SK-N-SH (cell line): ENCODE results near the gene CAMK1. TPM values are rescaled to one million over a fixed set of nuclear protein-coding genes. Genes with fewer than 3 reads are reported as not detected.

ENCODE experiments used
- CTCF ChIA-PET: fragments of 300-600, 350-600 bp; formaldehyde crosslinking; extraction: SDS; loops from one replicate; lab custom pipeline; 2021; lab: Yijun Ruan, JAX
- POLR2A ChIA-PET: fragments of 350-600 bp; sonication (Branson Sonifier 250); formaldehyde crosslinking; extraction: SDS; loops from one replicate; lab custom pipeline; 2020; ENCODE audit warnings: antibody characterized with exemption, inconsistent platforms; lab: Yijun Ruan, JAX
- DNase-seq: peaks from one replicate; pipeline ENCODE4 v3.0.0; 2012
- H2AFZ ChIP-seq: fragments of 200-600 bp; sonication (generic); 2 replicates; pipeline ENCODE4 v1.8.1; 2016; ENCODE audit warnings: antibody characterized with exemption, mild to moderate bottlenecking, low read depth
- H3F3A ChIP-seq: fragments of 200-600 bp; sonication (generic); replicated peaks from 2 replicates; pipeline ENCODE3; 2016; ENCODE audit warnings: antibody characterized with exemption, mild to moderate bottlenecking; ENCODE audit not compliant: insufficient read depth
- H3K27ac ChIP-seq, 2 experiments: fragments of 200-500 bp in 1 of 2; fragments of 200-600 bp in 1 of 2; sonication (Bioruptor generic) in 1 of 2; sonication (generic), shearing (Covaris generic) in 1 of 2; 2 replicates each; pipeline versions ENCODE4 v1.5.1 to v1.6.1; 2014 to 2016; ENCODE audit warnings: low read depth in 2 of 2, inconsistent platforms in 1 of 2, low read length in 1 of 2, mild to moderate bottlenecking in 1 of 2, mixed read lengths in 1 of 2
- H3K27me3 ChIP-seq: fragments of 200-600 bp; sonication (generic), shearing (Covaris generic); 2 replicates; pipeline ENCODE4 v1.6.1; 2016; ENCODE audit warnings: mixed run types; ENCODE audit not compliant: insufficient read depth
- H3K36me3 ChIP-seq, 2 experiments: fragments of 200-500 bp in 1 of 2; fragments of 200-600 bp in 1 of 2; sonication (Bioruptor generic) in 1 of 2; sonication (generic) in 1 of 2; replicated peaks in 1 of 2; 2 replicates each; pipeline versions ENCODE3 to v1.5.1; 2014 to 2016; ENCODE audit warnings: low read length in 1 of 2, mild to moderate bottlenecking in 1 of 2; ENCODE audit not compliant: insufficient read depth in 2 of 2, control insufficient read depth in 1 of 2
- H3K4me1 ChIP-seq, 2 experiments: fragments of 200-500 bp in 1 of 2; fragments of 200-600 bp in 1 of 2; sonication (Bioruptor generic) in 1 of 2; sonication (generic), shearing (Covaris generic) in 1 of 2; 2 replicates each; pipeline versions ENCODE4 v1.5.1 to v1.6.1; 2014 to 2016; ENCODE audit warnings: low read depth in 1 of 2, low read length in 1 of 2, mixed run types in 1 of 2; ENCODE audit not compliant: insufficient read depth in 2 of 2, control insufficient read depth in 1 of 2
- H3K4me2 ChIP-seq: fragments of 200-600 bp; sonication (generic), shearing (Covaris generic); 2 replicates; pipeline ENCODE4 v1.6.1; 2017; ENCODE audit warnings: mixed run types
- H3K4me3 ChIP-seq, 2 experiments: fragments of 200-500 bp in 1 of 2; fragments of 200-600 bp in 1 of 2; sonication (Bioruptor generic) in 1 of 2; sonication (generic), shearing (Covaris generic) in 1 of 2; 2 replicates each; pipeline versions ENCODE4 v1.5.1 to v1.8.1; 2014 to 2016; ENCODE audit warnings: low read depth in 2 of 2, inconsistent platforms in 1 of 2, low read length in 1 of 2, mild to moderate bottlenecking in 1 of 2, mixed read lengths in 1 of 2, moderate library complexity in 1 of 2
- H3K79me2 ChIP-seq: fragments of 200-600 bp; sonication (generic); 2 replicates; pipeline ENCODE4 v1.8.1; 2017; ENCODE audit warnings: mild to moderate bottlenecking; ENCODE audit not compliant: insufficient read depth
- H3K9ac ChIP-seq: fragments of 200-600 bp; sonication (generic); 2 replicates; pipeline ENCODE4 v1.6.1; 2017; ENCODE audit warnings: mixed run types
- H3K9me2 ChIP-seq: fragments of 200-600 bp; sonication (generic); 2 replicates; pipeline ENCODE4 v1.6.1; 2017; ENCODE audit warnings: mixed run types
- H3K9me3 ChIP-seq: fragments of 200-600 bp; sonication (generic); 2 replicates; pipeline ENCODE4 v1.6.1; 2017; ENCODE audit warnings: mixed run types, mild to moderate bottlenecking, moderate library complexity
- H4K20me1 ChIP-seq: fragments of 200-600 bp; sonication (generic); 2 replicates; pipeline ENCODE4 v1.6.1; 2017; ENCODE audit warnings: mild to moderate bottlenecking, mixed run types; ENCODE audit not compliant: insufficient read depth
- CHD2 ChIP-seq: fragments of 150-350 bp; IDR thresholded peaks from 2 replicates; pipeline ENCODE4 v1.6.1; 2018; ENCODE audit warnings: low read length; ENCODE audit not compliant: partially characterized antibody
- EP300 ChIP-seq, 2 experiments: IDR thresholded peaks; 2 replicates each; pipeline versions ENCODE4 v1.4.0 to v1.6.1; 2012; ENCODE audit warnings: borderline replicate concordance in 1 of 2, low read depth in 1 of 2, low read length in 1 of 2
- FOSL2 ChIP-seq: IDR thresholded peaks from 2 replicates; pipeline ENCODE4 v1.4.0; 2012; ENCODE audit warnings: low read depth, mild to moderate bottlenecking, moderate library complexity, borderline replicate concordance
- FOXJ3 ChIP-seq: sonication (generic); formaldehyde crosslinking; IDR thresholded peaks from 2 replicates; pipeline ENCODE4 v1.5.1; 2020; ENCODE audit warnings: mild to moderate bottlenecking, missing genetic modification reagents
- PBX3 ChIP-seq: IDR thresholded peaks from 2 replicates; pipeline ENCODE4; 2012
- REST ChIP-seq: IDR thresholded peaks from 2 replicates; pipeline ENCODE4 v1.6.1; 2012; ENCODE audit warnings: mild to moderate bottlenecking, low read depth, low read length, moderate library complexity
- USF1 ChIP-seq: IDR thresholded peaks from 2 replicates; pipeline ENCODE4 v1.4.0; 2012; ENCODE audit warnings: low read depth, borderline replicate concordance
- ZBTB33 ChIP-seq: IDR thresholded peaks from 2 replicates; pipeline ENCODE4 v1.4.0; 2012; ENCODE audit warnings: low read depth, borderline replicate concordance
- WGBS: methylation state at CpG from one replicate; pipeline ENCODE4 v1.1.6; 2017; ENCODE audit warnings: low lambda C conversion rate; 5-methylcytosine and 5-hydroxymethylcytosine counted together
- polyA plus RNA-seq, 3 experiments: library from polyadenylated mRNA; depleted of rRNA; stranded (reverse); fragments of >200 nt; gene quantifications; 2 replicates each; pipeline ENCODE4 v1.2.3, GENCODE V29; 2012

The CAMK1 gene
- polyA plus RNA-seq, 1 of the 3 experiments (the other 2 are of a cell fraction): 47.1 TPM

- H2AFZ ChIP-seq: no peak overlapping the region
- H3K9me3 ChIP-seq: no peaks in the 10 kb centered on the region
- H3K9ac ChIP-seq: no peak overlapping the region
- ChIA-PET POLR2A (no interaction called here), CTCF (interaction anchor here (1.2 to 1.5 kb wide), 2 partner anchors 9 to 12 kb away, joined by 3 to 5 read pairs; no protein-coding TSS in a partner anchor)
- H3K27me3 ChIP-seq: no peaks in the 10 kb centered on the region
- H3K79me2 ChIP-seq: no peaks in the 10 kb centered on the region
- H3K36me3 ChIP-seq: no peaks in the 10 kb centered on the region
- no peak overlapping the region for H3K4me3 ChIP-seq
- H4K20me1 ChIP-seq: no peaks in the 10 kb centered on the region
- DNase-seq: no peak
- H3K27ac ChIP-seq: no peak overlapping the region
- WGBS: 55% methylated on average over 4 of the region's 4 CpGs
- TF ChIP-seq PBX3 (no peak), REST (no peak)
- no peak overlapping the region for H3K4me2 ChIP-seq
- peaks cover 15% of the 10 kb centered on the region for H3F3A ChIP-seq
- peaks cover 0 to 2% of the 10 kb centered on the region in 2 experiments; a peak in 1 of 4 replicates for H3K4me1 ChIP-seq
- no peaks in the 10 kb centered on the region for H3K9me2 ChIP-seq
These were observed 51.6 kb downstream of the CAMK1 start for GRCh38 chr3:9718118-9718517.

GRCh38 chr3:9717563-9717962 is 52.2 kb downstream of the CAMK1 start:
- Histone ChIP-seq H3K4me3 (no peak overlapping the region), H3K79me2 (no peaks in the 10 kb centered on the region), H3K27ac (no peak overlapping the region), H3K9me3 (no peaks in the 10 kb centered on the region), H3F3A (peaks cover 15% of the 10 kb centered on the region), H3K9ac (no peak overlapping the region), H4K20me1 (no peaks in the 10 kb centered on the region), H2AFZ (no peak overlapping the region), H3K36me3 (no peaks in the 10 kb centered on the region), H3K4me2 (no peak overlapping the region), H3K9me2 (no peaks in the 10 kb centered on the region), H3K4me1 (peaks cover 0 to 2% of the 10 kb centered on the region in 2 experiments; a peak in 1 of 4 replicates), H3K27me3 (no peaks in the 10 kb centered on the region; the same call in 1 of the 2 replicates)
- ChIA-PET POLR2A (no interaction called here), CTCF (interaction anchor here (1.2 to 1.5 kb wide), 2 partner anchors 9 to 13 kb away, joined by 3 to 5 read pairs; no protein-coding TSS in a partner anchor)
- DNase-seq: no peak
- 47% methylated on average over 1 of the region's 1 CpG for WGBS
- TF ChIP-seq CHD2: no peak
- no peak for TF ChIP-seq FOXJ3 (CRISPR knock-in tag)
- TF ChIP-seq ZBTB33: no peak
- no peak for TF ChIP-seq EP300 (IDR thresholded peaks at IDR 0.05; ENCODE audit: borderline replicate concordance in 1 of 2, low read depth in 1 of 2, low read length in 1 of 2)
- no peak for TF ChIP-seq FOSL2
- no peak for TF ChIP-seq REST
- TF ChIP-seq USF1: no peak
